GM18511 (cell line): ENCODE results near the gene NTHL1.

Source experiments
- ATAC-seq: cut with Tn5 transposase; IDR thresholded peaks from one replicate; pipeline ENCODE4 v1.9.1; 2021; ENCODE audit warnings: mild to moderate bottlenecking, moderate library complexity; ENCODE audit not compliant: unreplicated experiment

The NTHL1 gene

GRCh38 chr16:2066139-2066538 is 18.5 kb upstream of the NTHL1 start:
- no peak for ATAC-seq

GRCh38 chr16:2064368-2064945 is 16.8 kb upstream of the NTHL1 start:
- ATAC-seq: no peak

GRCh38 chr16:2063861-2064260 is 16.2 kb upstream of the NTHL1 start:
- ATAC-seq: no peak

- ATAC-seq: no peak
These were observed 15.2 kb upstream of the NTHL1 start for GRCh38 chr16:2062801-2063200.

GRCh38 chr16:2061526-2061925 is 13.9 kb upstream of the NTHL1 start:
- ATAC-seq: no peak

- no peak for ATAC-seq
These were observed 13.4 kb upstream of the NTHL1 start for GRCh38 chr16:2061023-2061422.

- ATAC-seq: no peak
These were observed 12.7 kb upstream of the NTHL1 start for GRCh38 chr16:2060346-2060745.

- no peak for ATAC-seq
These were observed 11.2 kb upstream of the NTHL1 start for GRCh38 chr16:2058872-2059271.

GRCh38 chr16:2058420-2058819 is 10.8 kb upstream of the NTHL1 start:
- no peak for ATAC-seq

- no peak for ATAC-seq
These were observed 9.8 kb upstream of the NTHL1 start for GRCh38 chr16:2057438-2057837.

- ATAC-seq: no peak
These were observed 9.2 kb upstream of the NTHL1 start for GRCh38 chr16:2056681-2057407.

GRCh38 chr16:2056077-2056476 is 8.4 kb upstream of the NTHL1 start:
- ATAC-seq: no peak

- ATAC-seq: no peak
These were observed 7.1 kb upstream of the NTHL1 start for GRCh38 chr16:2054543-2055245.

- no peak for ATAC-seq
These were observed 6.3 kb upstream of the NTHL1 start for GRCh38 chr16:2053897-2054296.

GRCh38 chr16:2053211-2053610 is 5.6 kb upstream of the NTHL1 start:
- ATAC-seq: no peak

GRCh38 chr16:2048116-2048543 is 496 bp upstream of the NTHL1 start:
- ATAC-seq: no peak

GRCh38 chr16:2046893-2047329 is 723 bp downstream of the NTHL1 start:
- no peak for ATAC-seq

- no peak for ATAC-seq
These were observed 1.4 kb downstream of the NTHL1 start for GRCh38 chr16:2045965-2046892.

- ATAC-seq: no peak
These were observed 3.1 kb downstream of the NTHL1 start for GRCh38 chr16:2044541-2044940.

- ATAC-seq: no peak
These were observed 3.8 kb downstream of the NTHL1 start for GRCh38 chr16:2043667-2044451.
